H9 (cell line): Measurements from ENCODE around the gene PNMT. TPM values are rescaled to one million over a fixed set of nuclear protein-coding genes. Genes with fewer than 3 reads are reported as not detected.

Experiments
- DNase-seq: peaks from one replicate; pipeline ENCODE4 v3.0.0-alpha.2; 2017
- H2AFZ ChIP-seq: one replicate; pipeline ENCODE4 v1.6.1; 2013; ENCODE audit warnings: mild to moderate bottlenecking, low read length, control low read depth, moderate library complexity
- H2AK5ac ChIP-seq: 2 replicates; pipeline ENCODE4 v1.6.1; 2013; ENCODE audit warnings: low read length, control low read depth, mixed read lengths; ENCODE audit not compliant: insufficient read length
- H2BK120ac ChIP-seq: one replicate; pipeline ENCODE4 v1.6.1; 2013; ENCODE audit warnings: low read depth, mild to moderate bottlenecking, low read length, control low read depth, inconsistent platforms; ENCODE audit not compliant: poor library complexity, severe bottlenecking
- H2BK12ac ChIP-seq: 2 replicates; pipeline ENCODE4 v1.6.1; 2013; ENCODE audit warnings: low read length, control low read depth, mixed read lengths, low read depth; ENCODE audit not compliant: insufficient read length
- H2BK15ac ChIP-seq: 2 replicates; pipeline ENCODE4 v1.6.1; 2013; ENCODE audit warnings: low read depth, low read length, control low read depth
- H2BK20ac ChIP-seq: one replicate; pipeline ENCODE4 v1.6.1; 2013; ENCODE audit warnings: low read depth, mild to moderate bottlenecking, low read length, control low read depth, inconsistent platforms; ENCODE audit not compliant: poor library complexity, severe bottlenecking
- H2BK5ac ChIP-seq: 2 replicates; pipeline ENCODE4 v1.6.1; 2013; ENCODE audit warnings: low read length, control low read depth, mixed read lengths; ENCODE audit not compliant: insufficient read length
- H3K14ac ChIP-seq: 2 replicates; pipeline ENCODE4 v1.6.1; 2013; ENCODE audit warnings: low read length, control low read depth; ENCODE audit not compliant: insufficient read depth
- H3K18ac ChIP-seq: 2 replicates; pipeline ENCODE4 v1.6.1; 2013; ENCODE audit warnings: low read depth, mild to moderate bottlenecking, mixed read lengths, low read length, control low read depth; ENCODE audit not compliant: insufficient read length
- H3K23ac ChIP-seq: 2 replicates; pipeline ENCODE4 v1.6.1; 2013; ENCODE audit warnings: low read length, control low read depth, mixed read lengths, low read depth; ENCODE audit not compliant: insufficient read length
- H3K23me2 ChIP-seq: 2 replicates; pipeline ENCODE4 v1.6.1; 2013; ENCODE audit warnings: low read depth, mild to moderate bottlenecking, mixed read lengths, low read length, control low read depth; ENCODE audit not compliant: insufficient read length, poor library complexity, severe bottlenecking
- H3K27ac ChIP-seq: 2 replicates; pipeline ENCODE4 v1.5.1; 2013; ENCODE audit warnings: low read length, control low read depth, mixed read lengths, low read depth; ENCODE audit not compliant: insufficient read length
- H3K27me3 ChIP-seq: 2 replicates; pipeline ENCODE4 v1.6.1; 2013; ENCODE audit warnings: low read length, control low read depth, inconsistent platforms; ENCODE audit not compliant: insufficient read depth
- H3K4ac ChIP-seq: 2 replicates; pipeline ENCODE4 v1.6.1; 2013; ENCODE audit warnings: low read depth, mild to moderate bottlenecking, control low read depth, inconsistent platforms, low read length, moderate library complexity
- H3K4me1 ChIP-seq: 2 replicates; pipeline ENCODE4 v1.6.1; 2013; ENCODE audit warnings: low read length, control low read depth, inconsistent platforms; ENCODE audit not compliant: insufficient read depth
- H3K4me2 ChIP-seq: 2 replicates; pipeline ENCODE4 v1.6.1; 2013; ENCODE audit warnings: low read length, control low read depth, mixed read lengths; ENCODE audit not compliant: insufficient read length, insufficient read depth
- H3K56ac ChIP-seq: 2 replicates; pipeline ENCODE4 v1.6.1; 2013; ENCODE audit warnings: low read depth, mild to moderate bottlenecking, mixed read lengths, low read length, control low read depth; ENCODE audit not compliant: insufficient read length
- H3K79me1 ChIP-seq: 2 replicates; pipeline ENCODE4 v1.6.1; 2013; ENCODE audit warnings: low read depth, mild to moderate bottlenecking, moderate library complexity, low read length, control low read depth, inconsistent platforms; ENCODE audit not compliant: insufficient read depth, poor library complexity, severe bottlenecking
- H3K79me2 ChIP-seq: 2 replicates; pipeline ENCODE4 v1.6.1; 2013; ENCODE audit warnings: low read length, control low read depth, inconsistent platforms; ENCODE audit not compliant: insufficient read depth
- H3K9ac ChIP-seq: 2 replicates; pipeline ENCODE4 v1.6.1; 2013; ENCODE audit warnings: low read length, control low read depth, mixed read lengths; ENCODE audit not compliant: insufficient read length; ENCODE audit errors: extremely low read depth
- H3K9me3 ChIP-seq: one replicate; pipeline ENCODE4 v1.6.1; 2013; ENCODE audit warnings: low read depth, low read length, inconsistent platforms; ENCODE audit not compliant: control insufficient read depth
- H3T11ph ChIP-seq: one replicate; pipeline ENCODE4 v1.6.1; 2013; ENCODE audit warnings: mild to moderate bottlenecking, low read length, control low read depth, inconsistent platforms
- H4K20me1 ChIP-seq: one replicate; pipeline ENCODE4 v1.6.1; 2013; ENCODE audit not compliant: control insufficient read depth, insufficient read length, insufficient read depth
- H4K5ac ChIP-seq: 2 replicates; pipeline ENCODE4 v1.6.1; 2013; ENCODE audit warnings: low read depth, mild to moderate bottlenecking, mixed read lengths, low read length, control low read depth; ENCODE audit not compliant: insufficient read length
- H4K8ac ChIP-seq: replicated peaks from 2 replicates; pipeline ENCODE4 v1.6.1; 2013; ENCODE audit warnings: low read length, control low read depth, mixed read lengths, low read depth; ENCODE audit not compliant: insufficient read length
- H4K91ac ChIP-seq: 2 replicates; pipeline ENCODE4 v1.6.1; 2013; ENCODE audit warnings: low read depth, mild to moderate bottlenecking, moderate library complexity, mixed read lengths, low read length, control low read depth; ENCODE audit not compliant: insufficient read length
- H3K27ac Mint-ChIP-seq, 3 experiments: 2 replicates in 2 of 3; 3 replicates in 1 of 3; pipeline ENCODE4 v1.8.0; 2020 to 2021; ENCODE audit warnings: mixed read lengths in 3 of 3, mild to moderate bottlenecking in 1 of 3, moderate library complexity in 1 of 3
- H3K27me3 Mint-ChIP-seq: 2 replicates; pipeline ENCODE4 v1.8.0; 2021; ENCODE audit warnings: low read depth, mild to moderate bottlenecking, moderate library complexity, mixed read lengths
- H3K36me3 Mint-ChIP-seq, 3 experiments: 2 replicates in 2 of 3; 3 replicates in 1 of 3; pipeline ENCODE4 v1.8.0; 2020 to 2021; ENCODE audit warnings: low read depth in 3 of 3, mixed read lengths in 3 of 3; ENCODE audit not compliant: insufficient read depth in 1 of 3
- H3K4me1 Mint-ChIP-seq, 2 experiments: 2 replicates each; pipeline ENCODE4 v1.8.0; 2020; ENCODE audit warnings: mixed read lengths in 2 of 2
- H3K4me3 Mint-ChIP-seq, 2 experiments: 2 replicates in 1 of 2; 3 replicates in 1 of 2; pipeline ENCODE4 v1.8.0; 2020 to 2021; ENCODE audit warnings: mild to moderate bottlenecking in 2 of 2, mixed read lengths in 2 of 2, moderate library complexity in 1 of 2
- H3K9me3 Mint-ChIP-seq, 2 experiments: 2 replicates in 1 of 2; 3 replicates in 1 of 2; pipeline ENCODE4 v1.8.0; 2020; ENCODE audit warnings: mild to moderate bottlenecking in 2 of 2, mixed read lengths in 2 of 2, moderate library complexity in 1 of 2
- CTCF ChIP-seq: fragments of 200-600 bp; sonication (generic); conservative IDR thresholded peaks from 3 replicates; pipeline ENCODE4 v1.8.0; 2021; ENCODE audit warnings: antibody characterized with exemption, mild to moderate bottlenecking
- WGBS: extraction: QIAGEN DNeasy Blood & Tissue Kit; methylation state at CpG from one replicate; pipeline ENCODE4 v1.1.7; 2013; ENCODE audit warnings: missing lambda C conversion rate, low lambda C conversion rate, mixed read lengths; ENCODE audit not compliant: insufficient read length; ENCODE audit errors: extremely low coverage; 5-methylcytosine and 5-hydroxymethylcytosine counted together
- total RNA-seq: library from RNA; stranded (reverse); gene quantifications from 2 replicates; pipeline ENCODE4 v1.2.1, GENCODE V29; 2021

The PNMT gene
- total RNA-seq, 1 experiment from 2014 or later: 2.1 TPM

GRCh38 chr17:39658760-39659159 lies 9.5 kb upstream of the PNMT start:
- no peak overlapping the region for H2BK12ac ChIP-seq
- peaks cover 6 to 40% (median 11%) of the 10 kb centered on the region in 3 experiments; a peak in 6 of 7 replicates for H3K36me3 Mint-ChIP-seq
- no peak overlapping the region for H2AK5ac ChIP-seq
- H3T11ph ChIP-seq: no peak overlapping the region
- no peak for DNase-seq
- no peaks in the 10 kb centered on the region for H3K23me2 ChIP-seq
- H3K9me3 ChIP-seq: no peaks in the 10 kb centered on the region
- no peak overlapping the region for H2AFZ ChIP-seq
- peaks cover 3 to 42% of the 10 kb centered on the region in 2 experiments for H3K4me1 Mint-ChIP-seq
- no peak overlapping the region for H3K27ac Mint-ChIP-seq
- H3K9me3 Mint-ChIP-seq: no peaks in the 10 kb centered on the region
- no peak overlapping the region for H2BK120ac ChIP-seq
- TF ChIP-seq CTCF: no peak
- no peak overlapping the region for H3K4me2 ChIP-seq
- no peak overlapping the region for H3K4ac ChIP-seq
- H3K27me3 Mint-ChIP-seq: no peaks in the 10 kb centered on the region
- no peak overlapping the region for H2BK20ac ChIP-seq
- H4K91ac ChIP-seq: no peak overlapping the region
- H4K8ac ChIP-seq: no peak overlapping the region
- H3K23ac ChIP-seq: no peak overlapping the region
- H3K9ac ChIP-seq: no peak overlapping the region
- no peaks in the 10 kb centered on the region; the same call in 1 of the 2 replicates for H3K4me1 ChIP-seq
- H3K14ac ChIP-seq: no peak overlapping the region
- H3K4me3 Mint-ChIP-seq: no peak overlapping the region
- no peaks in the 10 kb centered on the region for H3K79me1 ChIP-seq
- no peak overlapping the region for H2BK15ac ChIP-seq
- H3K56ac ChIP-seq: no peak overlapping the region
- H2BK5ac ChIP-seq: no peak overlapping the region
- H4K5ac ChIP-seq: no peak overlapping the region
- H4K20me1 ChIP-seq: no peaks in the 10 kb centered on the region
- H3K79me2 ChIP-seq: no peaks in the 10 kb centered on the region
- H3K27ac ChIP-seq: no peak overlapping the region
- 100% methylated on average over 1 of the region's 3 CpGs for WGBS
- no peak overlapping the region for H3K18ac ChIP-seq
- H3K27me3 ChIP-seq: no peaks in the 10 kb centered on the region
